GM23248 (cell line): ENCODE measurements around the gene NUP93.

Source experiments
- EZH2 ChIP-seq: fragments of 200-600 bp; sonication (generic); IDR thresholded peaks from 2 replicates; pipeline ENCODE4 v1.6.1; 2018; ENCODE audit warnings: antibody characterized with exemption, mild to moderate bottlenecking; ENCODE audit not compliant: insufficient read depth, poor library complexity, severe bottlenecking
- EZH2phosphoT487 ChIP-seq: fragments of 200-600 bp; sonication (generic); IDR thresholded peaks from 2 replicates; pipeline ENCODE4 v1.6.1; 2018; ENCODE audit warnings: antibody characterized with exemption, moderate library complexity, mild to moderate bottlenecking, low read depth; ENCODE audit not compliant: insufficient read depth

- no peak for TF ChIP-seq EZH2
- TF ChIP-seq EZH2phosphoT487, result no peak
These were observed 130.5 kb downstream of the NUP93 start for GRCh38 chr16:56860226-56861020.
